ENCODE data around the gene PTPRN2. TPM values are rescaled to one million over a fixed set of nuclear protein-coding genes. Genes with fewer than 3 reads are reported as not detected.
A peak's percentile ranks its signal among the peaks of the same experiment; 100 is the strongest.

The PTPRN2 gene
- polyA plus RNA-seq, 6 donors from 2014 or later, result 1.4 to 4.6 (median 3.8) TPM

GRCh38 chr7:157884461-157885062, 703.1 kb downstream of the PTPRN2 start:
- Mint-ChIP-seq H3K36me3 (no peaks in the 10 kb centered on the region), H3K27me3 (no peaks in the 10 kb centered on the region), H3K4me3 (no peak overlapping the region), H3K4me1 (no peaks in the 10 kb centered on the region), H3K9me3 (peaks cover 2 to 17% (median 7%) of the 10 kb centered on the region in 7 donors), H3K27ac (no peak overlapping the region)
- DNase-seq (no peak), ATAC-seq (ENCODE audit: low read depth in 2 of 2) (no peak)

GRCh38 chr7:157881048-157881771, 706.4 kb downstream of the PTPRN2 start:
- H3K4me1 Mint-ChIP-seq, result no peaks in the 10 kb centered on the region
- ATAC-seq (ENCODE audit: low read depth in 2 of 2) (no peak), DNase-seq (no peak)
- peak overlapping the region in 1 of 6 donors; percentile 6 for H3K27ac Mint-ChIP-seq
- H3K27me3 Mint-ChIP-seq, result no peaks in the 10 kb centered on the region
- H3K9me3 Mint-ChIP-seq, result peaks cover 2 to 17% (median 6%) of the 10 kb centered on the region in 7 donors
- H3K4me3 Mint-ChIP-seq, result no peak overlapping the region
- no peaks in the 10 kb centered on the region for H3K36me3 Mint-ChIP-seq

- Mint-ChIP-seq H3K9me3 (peaks cover 0 to 11% (median 5%) of the 10 kb centered on the region in 7 donors), H3K27me3 (peaks cover 4 to 7% (median 6%) of the 10 kb centered on the region in 3 donors), H3K36me3 (no peaks in the 10 kb centered on the region), H3K27ac (no peak overlapping the region), H3K4me3 (no peak overlapping the region), H3K4me1 (peaks cover 0 to 9% (median 7%) of the 10 kb centered on the region in 3 donors)
- DNase-seq, result no peak
- no peak for ATAC-seq (ENCODE audit: low read depth in 2 of 2)
Observed at GRCh38 chr7:157879391-157879790, 708.2 kb downstream of the PTPRN2 start.

- no peak for DNase-seq
- no peak overlapping the region for H3K27ac Mint-ChIP-seq
- no peaks in the 10 kb centered on the region for H3K36me3 Mint-ChIP-seq
- peaks cover 0 to 9% (median 7%) of the 10 kb centered on the region in 3 donors for H3K4me1 Mint-ChIP-seq
- H3K27me3 Mint-ChIP-seq, result peaks cover 4 to 12% (median 8%) of the 10 kb centered on the region in 3 donors
- H3K4me3 Mint-ChIP-seq, result no peak overlapping the region
- H3K9me3 Mint-ChIP-seq, result peaks cover 0 to 11% (median 5%) of the 10 kb centered on the region in 7 donors
- no peak for ATAC-seq (ENCODE audit: low read depth in 2 of 2)
Observed at GRCh38 chr7:157877298-157878090, 710.1 kb downstream of the PTPRN2 start.

- H3K27me3 Mint-ChIP-seq, result peaks cover 4 to 12% (median 8%) of the 10 kb centered on the region in 3 donors
- H3K4me3 Mint-ChIP-seq, result peak overlapping the region in 1 of 8 donors; percentile 29
- H3K9me3 Mint-ChIP-seq, result peaks cover 0 to 11% (median 5%) of the 10 kb centered on the region in 7 donors
- no peak for ATAC-seq (ENCODE audit: low read depth in 2 of 2)
- H3K27ac Mint-ChIP-seq, result no peak overlapping the region
- H3K4me1 Mint-ChIP-seq, result peaks cover 0 to 9% (median 7%) of the 10 kb centered on the region in 3 donors
- H3K36me3 Mint-ChIP-seq, result no peaks in the 10 kb centered on the region
- no peak for DNase-seq
Observed at GRCh38 chr7:157876469-157877285, 710.9 kb downstream of the PTPRN2 start.

GRCh38 chr7:157875230-157876179, 712.1 kb downstream of the PTPRN2 start:
- H3K27ac Mint-ChIP-seq, result no peak overlapping the region
- ATAC-seq (ENCODE audit: low read depth in 2 of 2), result peak in 1 of 2 donors; percentile 30

GRCh38 chr7:157874870-157875229, 712.8 kb downstream of the PTPRN2 start:
- no peak for ATAC-seq (ENCODE audit: low read depth in 2 of 2)
- peaks cover 4 to 12% (median 8%) of the 10 kb centered on the region in 3 donors for H3K27me3 Mint-ChIP-seq
- peaks cover 0 to 6% (median 2%) of the 10 kb centered on the region in 7 donors for H3K9me3 Mint-ChIP-seq
- no peak overlapping the region for H3K27ac Mint-ChIP-seq
- no peak for DNase-seq
- H3K36me3 Mint-ChIP-seq, result no peaks in the 10 kb centered on the region
- peaks cover 0 to 9% (median 7%) of the 10 kb centered on the region in 3 donors for H3K4me1 Mint-ChIP-seq
- H3K4me3 Mint-ChIP-seq, result peak overlapping the region in 3 of 8 donors; percentile 42 to 71 (median 62)

More at GRCh38 chr7:157875230-157876179, 712.1 kb downstream of the PTPRN2 start:
- Mint-ChIP-seq H3K4me1 (peaks cover 0 to 9% (median 7%) of the 10 kb centered on the region in 3 donors), H3K9me3 (peaks cover 0 to 5% (median 2%) of the 10 kb centered on the region in 7 donors), H3K36me3 (no peaks in the 10 kb centered on the region), H3K27me3 (peaks cover 4 to 12% (median 8%) of the 10 kb centered on the region in 3 donors), H3K4me3 (peak overlapping the region in 5 of 8 donors; percentile 26 to 71 (median 42))
- DNase-seq, result no peak

GRCh38 chr7:157874208-157874816, 713.3 kb downstream of the PTPRN2 start:
- Mint-ChIP-seq H3K4me3 (no peak overlapping the region), H3K27ac (no peak overlapping the region), H3K9me3 (peaks cover 0 to 6% (median 2%) of the 10 kb centered on the region in 7 donors), H3K27me3 (peaks cover 4 to 12% (median 8%) of the 10 kb centered on the region in 3 donors), H3K36me3 (no peaks in the 10 kb centered on the region), H3K4me1 (peaks cover 0 to 9% (median 7%) of the 10 kb centered on the region in 3 donors)
- DNase-seq (no peak), ATAC-seq (ENCODE audit: low read depth in 2 of 2) (no peak)

- H3K9me3 Mint-ChIP-seq, result peaks cover 0 to 6% (median 3%) of the 10 kb centered on the region in 7 donors
- no peak overlapping the region for H3K27ac Mint-ChIP-seq
- peaks cover 4 to 12% (median 8%) of the 10 kb centered on the region in 3 donors for H3K27me3 Mint-ChIP-seq
- peaks cover 0 to 9% (median 7%) of the 10 kb centered on the region in 3 donors for H3K4me1 Mint-ChIP-seq
- no peak overlapping the region for H3K4me3 Mint-ChIP-seq
- ATAC-seq (ENCODE audit: low read depth in 2 of 2) (no peak), DNase-seq (no peak)
- H3K36me3 Mint-ChIP-seq, result no peaks in the 10 kb centered on the region
Observed at GRCh38 chr7:157873664-157874063, 714.0 kb downstream of the PTPRN2 start.

- peaks cover 0 to 9% (median 7%) of the 10 kb centered on the region in 3 donors for H3K4me1 Mint-ChIP-seq
- ATAC-seq (ENCODE audit: low read depth in 2 of 2) (no peak), DNase-seq (no peak)
- H3K9me3 Mint-ChIP-seq, result peaks cover 0 to 6% (median 3%) of the 10 kb centered on the region in 7 donors
- H3K27ac Mint-ChIP-seq, result no peak overlapping the region
- no peak overlapping the region for H3K4me3 Mint-ChIP-seq
- peaks cover 4 to 12% (median 8%) of the 10 kb centered on the region in 3 donors for H3K27me3 Mint-ChIP-seq
- H3K36me3 Mint-ChIP-seq, result no peaks in the 10 kb centered on the region
Observed at GRCh38 chr7:157873181-157873580, 714.4 kb downstream of the PTPRN2 start.

GRCh38 chr7:157872447-157872846, 715.2 kb downstream of the PTPRN2 start:
- Mint-ChIP-seq H3K4me3 (no peak overlapping the region), H3K27me3 (peaks cover 4 to 12% (median 8%) of the 10 kb centered on the region in 3 donors), H3K27ac (no peak overlapping the region), H3K9me3 (peaks cover 0 to 6% (median 3%) of the 10 kb centered on the region in 7 donors), H3K36me3 (no peaks in the 10 kb centered on the region), H3K4me1 (peaks cover 0 to 9% (median 7%) of the 10 kb centered on the region in 3 donors)
- ATAC-seq (ENCODE audit: low read depth in 2 of 2) (no peak), DNase-seq (no peak)
